ENCODE measurements around the gene LAMP2. TPM values are rescaled to one million over a fixed set of nuclear protein-coding genes. Genes with fewer than 3 reads are reported as not detected.

LAMP2 gene
- total RNA-seq, 1 donor from 2014 or later = 77.7 TPM

DNA sequence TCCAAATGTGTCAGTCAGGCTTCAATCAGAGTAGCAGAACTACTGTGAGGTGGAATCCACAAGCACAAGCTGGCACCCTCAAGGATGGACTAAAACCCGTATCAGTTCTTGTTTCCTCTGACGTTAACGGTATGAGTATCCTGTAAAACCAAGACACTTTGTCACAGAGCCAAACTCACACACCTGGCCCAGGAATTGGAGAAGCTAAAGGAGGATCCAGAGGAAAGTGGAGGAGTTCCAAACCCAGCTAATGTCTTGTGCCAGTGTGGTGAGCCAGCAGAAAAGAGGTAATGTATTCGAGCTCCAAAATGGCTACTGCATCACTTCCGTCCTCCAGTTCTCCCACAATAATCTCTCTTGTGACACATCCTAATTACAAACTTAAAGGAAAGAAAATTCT is 62.5 kb downstream of the LAMP2 start:
- no peak for DNase-seq (ENCODE audit: low spot score in 2 of 2, unreplicated experiment in 2 of 2)
- H3K4me1 Mint-ChIP-seq = no peaks in the 10 kb centered on the region
- peaks cover 53% of the 10 kb centered on the region for H3K9me3 Mint-ChIP-seq
- H3K27me3 Mint-ChIP-seq (ENCODE audit: low read depth) = peaks cover 2% of the 10 kb centered on the region
- no peaks in the 10 kb centered on the region for H3K36me3 Mint-ChIP-seq
- H3K27ac Mint-ChIP-seq = no peak overlapping the region
- H3K4me3 Mint-ChIP-seq = no peak overlapping the region
- TF ChIP-seq, protein P1, sequence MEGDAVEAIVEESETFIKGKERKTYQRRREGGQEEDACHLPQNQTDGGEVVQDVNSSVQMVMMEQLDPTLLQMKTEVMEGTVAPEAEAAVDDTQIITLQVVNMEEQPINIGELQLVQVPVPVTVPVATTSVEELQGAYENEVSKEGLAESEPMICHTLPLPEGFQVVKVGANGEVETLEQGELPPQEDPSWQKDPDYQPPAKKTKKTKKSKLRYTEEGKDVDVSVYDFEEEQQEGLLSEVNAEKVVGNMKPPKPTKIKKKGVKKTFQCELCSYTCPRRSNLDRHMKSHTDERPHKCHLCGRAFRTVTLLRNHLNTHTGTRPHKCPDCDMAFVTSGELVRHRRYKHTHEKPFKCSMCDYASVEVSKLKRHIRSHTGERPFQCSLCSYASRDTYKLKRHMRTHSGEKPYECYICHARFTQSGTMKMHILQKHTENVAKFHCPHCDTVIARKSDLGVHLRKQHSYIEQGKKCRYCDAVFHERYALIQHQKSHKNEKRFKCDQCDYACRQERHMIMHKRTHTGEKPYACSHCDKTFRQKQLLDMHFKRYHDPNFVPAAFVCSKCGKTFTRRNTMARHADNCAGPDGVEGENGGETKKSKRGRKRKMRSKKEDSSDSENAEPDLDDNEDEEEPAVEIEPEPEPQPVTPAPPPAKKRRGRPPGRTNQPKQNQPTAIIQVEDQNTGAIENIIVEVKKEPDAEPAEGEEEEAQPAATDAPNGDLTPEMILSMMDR (IDR thresholded peaks at IDR 0.05; ENCODE audit: unreplicated experiment) = no peak

DNA sequence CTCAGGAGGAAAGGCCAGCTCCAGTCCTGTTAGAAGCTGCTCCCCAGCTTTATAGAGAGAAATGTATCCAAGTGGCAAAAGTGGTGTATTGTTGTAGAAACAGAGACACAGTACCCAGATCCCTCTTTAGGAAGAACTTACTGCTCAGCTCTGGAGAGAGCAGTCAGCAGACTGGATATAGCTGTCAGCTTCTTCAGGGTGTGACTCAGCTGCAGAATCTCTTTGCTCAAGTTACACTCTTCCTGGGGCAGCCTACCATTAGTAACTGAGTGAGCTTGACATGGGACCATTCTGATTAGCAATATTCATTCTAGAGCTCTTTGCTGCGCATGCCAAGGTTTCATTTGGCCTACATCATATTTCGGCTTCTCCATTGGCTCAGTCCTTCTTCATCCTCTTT is 66.7 kb downstream of the LAMP2 start:
- DNase-seq (ENCODE audit: low spot score in 2 of 2, unreplicated experiment in 2 of 2) = no peak
- Mint-ChIP-seq H3K9me3 (peaks cover 44% of the 10 kb centered on the region), H3K27me3 (ENCODE audit: low read depth) (peaks cover 5% of the 10 kb centered on the region), H3K4me3 (no peak overlapping the region), H3K4me1 (no peaks in the 10 kb centered on the region), H3K36me3 (no peaks in the 10 kb centered on the region), H3K27ac (no peak overlapping the region)
- TF ChIP-seq, protein P1 (IDR thresholded peaks at IDR 0.05; ENCODE audit: unreplicated experiment) = no peak

DNA sequence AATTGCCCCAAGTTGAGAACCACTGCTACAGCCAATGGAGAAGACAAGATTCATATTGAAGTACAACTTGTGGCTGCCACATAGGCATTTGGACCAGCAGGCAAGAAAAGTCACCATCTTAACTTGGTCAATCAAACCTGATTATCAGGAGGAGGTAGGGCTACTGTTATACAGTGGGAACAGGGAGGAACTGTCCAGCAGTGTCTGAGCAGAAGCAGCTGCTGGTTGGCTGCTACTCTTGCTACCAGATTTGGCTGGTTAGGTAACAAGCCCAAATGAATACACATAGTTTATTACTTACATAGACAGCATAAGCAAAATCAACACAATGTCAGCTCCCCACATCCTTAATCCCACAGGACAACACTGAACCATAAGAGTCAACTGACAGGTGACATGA is 67.8 kb downstream of the LAMP2 start:
- no peaks in the 10 kb centered on the region for H3K36me3 Mint-ChIP-seq
- no peak overlapping the region for H3K27ac Mint-ChIP-seq
- no peaks in the 10 kb centered on the region for H3K4me1 Mint-ChIP-seq
- H3K4me3 Mint-ChIP-seq = no peak overlapping the region
- TF ChIP-seq, protein P1 (IDR thresholded peaks at IDR 0.05; ENCODE audit: unreplicated experiment) = no peak
- DNase-seq (ENCODE audit: low spot score in 2 of 2, unreplicated experiment in 2 of 2) = no peak
- H3K9me3 Mint-ChIP-seq = peaks cover 42% of the 10 kb centered on the region
- peaks cover 5% of the 10 kb centered on the region for H3K27me3 Mint-ChIP-seq (ENCODE audit: low read depth)

DNA sequence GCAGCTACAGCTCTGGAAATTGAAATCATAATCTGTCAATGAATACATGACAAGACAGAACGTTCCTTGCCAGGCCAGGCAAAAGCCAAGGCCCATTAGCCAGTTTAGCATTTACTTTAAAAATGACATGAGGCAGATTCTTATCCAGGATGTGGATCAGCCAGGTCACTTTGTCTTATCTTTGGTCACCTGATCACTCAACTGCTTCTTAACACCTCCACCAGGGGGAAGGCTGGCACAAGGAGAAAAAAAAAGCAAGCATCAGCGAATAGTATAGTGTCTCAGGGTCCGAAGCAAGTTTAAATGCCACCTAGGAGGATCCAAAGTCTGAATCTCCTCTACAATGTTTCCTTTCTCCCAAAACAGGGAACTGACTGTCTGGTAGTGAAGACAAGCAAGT is 88.4 kb downstream of the LAMP2 start:
- TF ChIP-seq, protein P1 (IDR thresholded peaks at IDR 0.05; ENCODE audit: unreplicated experiment) = no peak
- Mint-ChIP-seq H3K4me1 (no peaks in the 10 kb centered on the region), H3K9me3 (peaks cover 23% of the 10 kb centered on the region), H3K27ac (no peak overlapping the region), H3K4me3 (no peak overlapping the region), H3K36me3 (no peaks in the 10 kb centered on the region), H3K27me3 (ENCODE audit: low read depth) (peaks cover 7% of the 10 kb centered on the region)
- DNase-seq (ENCODE audit: low spot score in 2 of 2, unreplicated experiment in 2 of 2) = no peak

DNA sequence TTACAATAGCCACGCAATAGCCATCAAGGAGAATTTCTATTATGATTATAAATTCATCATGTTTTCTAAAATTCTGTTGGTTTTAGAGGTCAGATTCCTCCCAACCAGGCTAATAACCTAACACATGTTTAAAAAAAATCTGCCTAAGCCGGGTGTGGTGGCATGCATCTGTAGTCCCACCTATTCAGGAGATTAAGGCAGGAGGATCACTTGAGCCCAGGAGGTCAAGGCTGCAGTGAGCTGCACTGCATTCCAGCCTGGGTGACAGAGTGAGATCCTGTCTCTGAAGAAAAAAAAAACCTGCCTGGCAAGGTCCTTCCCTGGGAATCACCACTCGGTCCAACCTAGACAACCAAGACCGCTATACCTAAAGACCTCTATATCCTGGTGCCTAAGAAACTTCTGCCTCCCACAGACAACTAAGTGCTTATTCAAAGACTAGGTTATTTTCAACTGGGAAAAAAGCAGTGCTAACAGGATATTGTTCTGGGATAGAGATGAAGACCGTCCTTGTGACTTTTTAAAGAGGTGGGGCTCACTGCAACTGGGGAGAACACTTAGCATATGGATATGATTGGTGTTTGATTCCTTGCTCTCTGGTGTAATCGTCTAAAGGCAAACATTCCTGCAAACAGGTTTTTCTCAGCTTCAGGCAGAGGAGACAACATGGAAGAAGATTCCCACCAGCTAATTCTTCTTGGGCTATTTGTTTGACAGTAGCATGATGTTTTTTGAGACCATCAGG is 89.0 kb downstream of the LAMP2 start:
- Mint-ChIP-seq H3K4me1 (no peaks in the 10 kb centered on the region), H3K9me3 (peaks cover 23% of the 10 kb centered on the region), H3K27ac (no peak overlapping the region)

More for the DNA sequence above, 89.0 kb downstream of the LAMP2 start:
- no peaks in the 10 kb centered on the region for H3K36me3 Mint-ChIP-seq
- H3K4me3 Mint-ChIP-seq = no peak overlapping the region
- H3K27me3 Mint-ChIP-seq (ENCODE audit: low read depth) = peaks cover 7% of the 10 kb centered on the region
- no peak for DNase-seq (ENCODE audit: low spot score in 2 of 2, unreplicated experiment in 2 of 2)
- TF ChIP-seq, protein P1 (IDR thresholded peaks at IDR 0.05; ENCODE audit: unreplicated experiment) = no peak

All from mesothelial cell of epicardium (in vitro differentiated cells).